ENCODE data around the gene CYP4F12.

CYP4F12 gene

GRCh38 chr19:15717809-15718208 lies 44.9 kb downstream of the CYP4F12 start:
- no peak for DNase-seq (ENCODE audit: low read depth in 1 of 2, low spot score in 1 of 2)
- no peak overlapping the region for H3K27ac ChIP-seq (replicated peaks)
- H3K27me3 ChIP-seq (ENCODE audit: insufficient read depth, poor library complexity, severe bottlenecking), result no peaks in the 10 kb centered on the region
- no peak for TF ChIP-seq SPI1 (IDR thresholded peaks at IDR 0.05; ENCODE audit: borderline replicate concordance, low read depth)
- TF ChIP-seq REST (IDR thresholded peaks at IDR 0.05; ENCODE audit: insufficient replicate concordance, low read depth), result peak; percentile 92
- TF ChIP-seq CTCF (IDR thresholded peaks at IDR 0.05; ENCODE audit: insufficient read depth, low read length), result no peak
- no peak overlapping the region for H3K4me3 ChIP-seq (replicated peaks; ENCODE audit: insufficient read depth, low read length)

GRCh38 chr19:15721268-15721667 lies 48.4 kb downstream of the CYP4F12 start:
- DNase-seq (ENCODE audit: low read depth in 1 of 2, low spot score in 1 of 2), result no peak
- TF ChIP-seq CTCF (IDR thresholded peaks at IDR 0.05; ENCODE audit: insufficient read depth, low read length), result no peak
- no peak for TF ChIP-seq REST (IDR thresholded peaks at IDR 0.05; ENCODE audit: insufficient replicate concordance, low read depth)
- no peak for TF ChIP-seq SPI1 (IDR thresholded peaks at IDR 0.05; ENCODE audit: borderline replicate concordance, low read depth)
- TF ChIP-seq GABPA (IDR thresholded peaks at IDR 0.05; ENCODE audit: low read depth), result no peak
- TF ChIP-seq POLR2AphosphoS5 (IDR thresholded peaks at IDR 0.05; ENCODE audit: low read depth), result no peak

GRCh38 chr19:15722956-15723355 lies 50.1 kb downstream of the CYP4F12 start:
- Histone ChIP-seq H3K27me3 (ENCODE audit: insufficient read depth, poor library complexity, severe bottlenecking) (peaks cover 4% of the 10 kb centered on the region), H3K4me3 (replicated peaks; ENCODE audit: insufficient read depth, low read length) (no peak overlapping the region), H3K27ac (replicated peaks) (no peak overlapping the region)
- DNase-seq (ENCODE audit: low read depth in 1 of 2, low spot score in 1 of 2), result no peak
- TF ChIP-seq REST (IDR thresholded peaks at IDR 0.05; ENCODE audit: insufficient replicate concordance, low read depth), result no peak
- no peak for TF ChIP-seq GABPA (IDR thresholded peaks at IDR 0.05; ENCODE audit: low read depth)
- TF ChIP-seq SPI1 (IDR thresholded peaks at IDR 0.05; ENCODE audit: borderline replicate concordance, low read depth), result no peak
- TF ChIP-seq POLR2AphosphoS5 (IDR thresholded peaks at IDR 0.05; ENCODE audit: low read depth), result no peak
- TF ChIP-seq CTCF (IDR thresholded peaks at IDR 0.05; ENCODE audit: insufficient read depth, low read length), result no peak

More at GRCh38 chr19:15721268-15721667, 48.4 kb downstream of the CYP4F12 start:
- H3K4me3 ChIP-seq (replicated peaks; ENCODE audit: insufficient read depth, low read length), result no peak overlapping the region
- no peak overlapping the region for H3K27ac ChIP-seq (replicated peaks)
- H3K27me3 ChIP-seq (ENCODE audit: insufficient read depth, poor library complexity, severe bottlenecking), result peaks cover 4% of the 10 kb centered on the region
